ENCODE measurements around the gene TMEM52B.

DNA sequence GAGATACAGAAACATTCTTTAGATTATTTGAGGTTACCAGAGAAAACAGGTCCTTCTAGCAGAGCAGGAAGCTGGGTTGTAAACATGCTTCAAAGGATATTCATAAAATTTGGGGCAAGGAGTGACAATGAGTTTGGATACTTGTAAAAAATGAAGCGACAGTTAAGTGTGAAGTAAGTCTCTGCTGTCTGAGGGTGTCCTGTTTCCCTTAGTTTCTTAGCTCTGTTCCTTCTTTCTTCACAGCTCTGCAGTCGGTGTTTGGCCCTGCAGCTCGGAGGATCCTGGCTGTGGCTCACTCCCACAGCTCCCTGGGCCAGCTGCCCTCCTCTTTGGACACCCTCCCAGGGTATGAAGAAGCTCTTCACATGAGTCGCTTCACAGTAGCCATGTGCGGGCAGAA lies 10.8 kb downstream of the TMEM52B start:
- TF ChIP-seq, protein P1, sequence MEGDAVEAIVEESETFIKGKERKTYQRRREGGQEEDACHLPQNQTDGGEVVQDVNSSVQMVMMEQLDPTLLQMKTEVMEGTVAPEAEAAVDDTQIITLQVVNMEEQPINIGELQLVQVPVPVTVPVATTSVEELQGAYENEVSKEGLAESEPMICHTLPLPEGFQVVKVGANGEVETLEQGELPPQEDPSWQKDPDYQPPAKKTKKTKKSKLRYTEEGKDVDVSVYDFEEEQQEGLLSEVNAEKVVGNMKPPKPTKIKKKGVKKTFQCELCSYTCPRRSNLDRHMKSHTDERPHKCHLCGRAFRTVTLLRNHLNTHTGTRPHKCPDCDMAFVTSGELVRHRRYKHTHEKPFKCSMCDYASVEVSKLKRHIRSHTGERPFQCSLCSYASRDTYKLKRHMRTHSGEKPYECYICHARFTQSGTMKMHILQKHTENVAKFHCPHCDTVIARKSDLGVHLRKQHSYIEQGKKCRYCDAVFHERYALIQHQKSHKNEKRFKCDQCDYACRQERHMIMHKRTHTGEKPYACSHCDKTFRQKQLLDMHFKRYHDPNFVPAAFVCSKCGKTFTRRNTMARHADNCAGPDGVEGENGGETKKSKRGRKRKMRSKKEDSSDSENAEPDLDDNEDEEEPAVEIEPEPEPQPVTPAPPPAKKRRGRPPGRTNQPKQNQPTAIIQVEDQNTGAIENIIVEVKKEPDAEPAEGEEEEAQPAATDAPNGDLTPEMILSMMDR (IDR thresholded peaks at IDR 0.05), result no peak
- no peak for TF ChIP-seq POLR2A (IDR thresholded peaks at IDR 0.05)
